MCF 10A (cell line): ENCODE results near the gene CNTNAP2. TPM values are rescaled to one million over a fixed set of nuclear protein-coding genes. Genes with fewer than 3 reads are reported as not detected.

ENCODE experiments used
- BruUV-seq: library from RNA; stranded (reverse); fragments of 400-500 nt; replicated peaks from 2 replicates; lab custom pipeline; 2021; lab: Mats Ljungman, UMichigan
- CTCF ChIA-PET: fragments of 300-600 bp; sonication (Branson Sonifier 250); formaldehyde crosslinking; extraction: SDS; loops from one replicate; lab custom pipeline; 2021; ENCODE audit warnings: antibody characterized with exemption, inconsistent platforms; lab: Yijun Ruan, JAX
- POLR2A ChIA-PET: fragments of 300-600, 350-650 bp; sonication (Branson Sonifier 250); formaldehyde crosslinking; extraction: SDS; loops from one replicate; lab custom pipeline; 2020; ENCODE audit warnings: antibody characterized with exemption, inconsistent platforms; lab: Yijun Ruan, JAX
- DNase-seq: peaks from one replicate; pipeline ENCODE4 v3.0.0-alpha.2; 2018; ENCODE audit not compliant: unreplicated experiment
- H3K27ac Mint-ChIP-seq: one replicate; pipeline ENCODE4 v1.8.0; 2022; ENCODE audit warnings: mild to moderate bottlenecking, low read depth, mixed read lengths; ENCODE audit not compliant: unreplicated experiment
- H3K27me3 Mint-ChIP-seq: one replicate; pipeline ENCODE4 v1.8.0; 2022; ENCODE audit warnings: mixed read lengths; ENCODE audit not compliant: insufficient read depth, unreplicated experiment
- H3K36me3 Mint-ChIP-seq: one replicate; pipeline ENCODE4 v1.8.0; 2022; ENCODE audit warnings: mild to moderate bottlenecking, moderate library complexity, mixed read lengths; ENCODE audit not compliant: insufficient read depth, unreplicated experiment
- H3K4me1 Mint-ChIP-seq: one replicate; pipeline ENCODE4 v1.8.0; 2022; ENCODE audit warnings: mixed read lengths; ENCODE audit not compliant: insufficient read depth, unreplicated experiment
- H3K4me3 Mint-ChIP-seq: one replicate; pipeline ENCODE4 v1.8.0; 2022; ENCODE audit warnings: mild to moderate bottlenecking, moderate library complexity, mixed read lengths; ENCODE audit not compliant: unreplicated experiment
- H3K9me3 Mint-ChIP-seq: one replicate; pipeline ENCODE4 v1.8.0; 2022; ENCODE audit warnings: mixed read lengths; ENCODE audit not compliant: unreplicated experiment
- CTCF ChIP-seq: fragments of 200-600 bp; IDR thresholded peaks from one replicate; pipeline ENCODE4 v1.8.0; 2022; ENCODE audit warnings: antibody characterized with exemption, mild to moderate bottlenecking; ENCODE audit not compliant: unreplicated experiment
- intact Hi-C: fragments of 100-400 bp; cut with micrococcal nuclease; formaldehyde crosslinking; loops from 2 replicates; pipeline ENCODE4 v1.14.1; 2022
- total RNA-seq: library from RNA; stranded (reverse); gene quantifications from 2 replicates; pipeline ENCODE4 v1.2.3, GENCODE V29; 2022

Gene CNTNAP2
- total RNA-seq, 1 experiment from 2014 or later: 1.1 TPM

- Mint-ChIP-seq H3K36me3 (no peaks in the 10 kb centered on the region), H3K4me3 (no peak overlapping the region), H3K9me3 (no peaks in the 10 kb centered on the region), H3K27ac (no peak overlapping the region), H3K4me1 (no peaks in the 10 kb centered on the region), H3K27me3 (peaks cover 70% of the 10 kb centered on the region)
- POLR2A ChIA-PET: no interaction called here
- intact Hi-C loops: no loop called here
- CTCF ChIA-PET: no interaction called here
- BruUV-seq: no TSS peak
- TF ChIP-seq CTCF: no peak
- DNase-seq: no peak
Observed at GRCh38 chr7:147380926-147381325, 1264.3 kb downstream of the CNTNAP2 start.

GRCh38 chr7:147394329-147394728 is 1277.7 kb downstream of the CNTNAP2 start:
- no TSS peak for BruUV-seq
- Mint-ChIP-seq H3K27ac (no peak overlapping the region), H3K36me3 (no peaks in the 10 kb centered on the region), H3K27me3 (peaks cover 8% of the 10 kb centered on the region), H3K4me3 (no peak overlapping the region), H3K4me1 (no peaks in the 10 kb centered on the region), H3K9me3 (no peaks in the 10 kb centered on the region)
- ChIA-PET CTCF (no interaction called here), POLR2A (no interaction called here)
- intact Hi-C loops: no loop called here
- no peak for TF ChIP-seq CTCF
- DNase-seq: no peak

- Mint-ChIP-seq H3K27ac (no peak overlapping the region), H3K27me3 (peaks cover 11% of the 10 kb centered on the region), H3K36me3 (no peaks in the 10 kb centered on the region), H3K4me1 (no peaks in the 10 kb centered on the region), H3K4me3 (no peak overlapping the region), H3K9me3 (no peaks in the 10 kb centered on the region)
- peak; percentile 21 for DNase-seq
- ChIA-PET POLR2A (no interaction called here), CTCF (no interaction called here)
- BruUV-seq: no TSS peak
- intact Hi-C loops: no loop called here
- no peak for TF ChIP-seq CTCF
Observed at GRCh38 chr7:147400221-147400689, 1283.7 kb downstream of the CNTNAP2 start.

- Mint-ChIP-seq H3K27me3 (peaks cover 11% of the 10 kb centered on the region), H3K36me3 (no peaks in the 10 kb centered on the region), H3K4me3 (no peak overlapping the region), H3K27ac (no peak overlapping the region), H3K9me3 (no peaks in the 10 kb centered on the region), H3K4me1 (peaks cover 3% of the 10 kb centered on the region)
- no peak for TF ChIP-seq CTCF
- no TSS peak for BruUV-seq
- ChIA-PET POLR2A (no interaction called here), CTCF (no interaction called here)
- intact Hi-C loops: no loop called here
- DNase-seq: no peak
Observed at GRCh38 chr7:147400925-147401324, 1284.3 kb downstream of the CNTNAP2 start.
